HCT116 (cell line): ENCODE measurements around the gene SRGAP1. TPM values are rescaled to one million over a fixed set of nuclear protein-coding genes. Genes with fewer than 3 reads are reported as not detected.

Source experiments
- ATAC-seq: fragments of 200-7000 bp; cut with Tn5 transposase; 2 replicates; pipeline ENCODE4 v1.9.1; 2020; ENCODE audit warnings: mild to moderate bottlenecking, moderate library complexity
- BruUV-seq: library from RNA; stranded (reverse); fragments of 400-500 nt; replicated peaks from 2 replicates; lab custom pipeline; 2021; lab: Mats Ljungman, UMichigan
- CTCF ChIA-PET: fragments of 300-600 bp; sonication (Branson Sonifier 250); formaldehyde crosslinking; loops from one replicate; lab custom pipeline; 2021; ENCODE audit warnings: antibody characterized with exemption; lab: Charles Lee
- POLR2A ChIA-PET: fragments of 300-600, 350-600 bp; sonication (Branson Sonifier 250); formaldehyde crosslinking; loops from one replicate; lab custom pipeline; 2021; ENCODE audit warnings: antibody characterized with exemption; lab: Charles Lee
- RAD21 ChIA-PET, 2 experiments: fragments of 300-600 bp; sonication (Branson Sonifier 250); formaldehyde crosslinking; loops; one replicate each; lab custom pipeline; 2023; ENCODE audit warnings: low total read pairs in 2 of 2; ENCODE audit not compliant: uncharacterized antibody in 2 of 2, unreplicated experiment in 2 of 2, low non-redundant PET in 1 of 2; lab: Charles Lee
- DNase-seq: peaks from one replicate; pipeline ENCODE4 v3.0.0-alpha.2; 2010; ENCODE audit warnings: low read depth, low spot score
- H2AFZ ChIP-seq: fragments of 200-600 bp; shearing (Covaris generic), sonication (generic); 2 replicates; pipeline ENCODE4 v1.6.1; 2017; ENCODE audit warnings: low read depth, mixed run types, mixed read lengths, antibody characterized with exemption, low read length; ENCODE audit not compliant: poor library complexity, severe bottlenecking
- H3K27ac ChIP-seq: 2 replicates; pipeline ENCODE4 v1.5.1; 2012; ENCODE audit warnings: low read depth, low read length
- H3K27me3 ChIP-seq: fragments of 200-600 bp; sonication (generic); 2 replicates; pipeline ENCODE4 v1.6.1; 2016; ENCODE audit warnings: mixed run types, low read length, mixed read lengths; ENCODE audit not compliant: insufficient read depth
- H3K36me3 ChIP-seq, 2 experiments: fragments of 200-500 bp in 1 of 2; fragments of 200-600 bp in 1 of 2; sonication (Bioruptor generic) in 1 of 2; sonication (generic) in 1 of 2; 2 replicates each; pipeline versions ENCODE4 v1.5.1 to v1.6.1; 2014 to 2016; ENCODE audit warnings: low read length in 2 of 2, inconsistent platforms in 1 of 2, mixed read lengths in 1 of 2, mixed run types in 1 of 2; ENCODE audit not compliant: insufficient read depth in 2 of 2, control insufficient read depth in 1 of 2
- H3K4me1 ChIP-seq, 2 experiments: fragments of 200-600 bp in 1 of 2; sonication (generic) in 1 of 2; 2 replicates each; pipeline versions ENCODE4 v1.5.1 to v1.6.1; 2012 to 2017; ENCODE audit warnings: low read length in 2 of 2, inconsistent platforms in 1 of 2, mild to moderate bottlenecking in 1 of 2, mixed read lengths in 1 of 2, mixed run types in 1 of 2, moderate library complexity in 1 of 2; ENCODE audit not compliant: insufficient read depth in 2 of 2, control insufficient read depth in 1 of 2
- H3K4me2 ChIP-seq: fragments of 200-600 bp; sonication (generic); 2 replicates; pipeline ENCODE4 v1.6.1; 2017; ENCODE audit warnings: mixed run types, low read length, mixed read lengths
- H3K4me3 ChIP-seq, 2 experiments: fragments of 200-600 bp in 1 of 2; sonication (generic) in 1 of 2; replicated peaks in 1 of 2; 2 replicates each; pipeline ENCODE4 v1.5.1; 2011 to 2016; ENCODE audit warnings: low read length in 2 of 2, control low read depth in 1 of 2, low read depth in 1 of 2, mild to moderate bottlenecking in 1 of 2, mixed read lengths in 1 of 2, mixed run types in 1 of 2
- H3K79me2 ChIP-seq: fragments of 200-600 bp; sonication (generic); 2 replicates; pipeline ENCODE4 v1.6.1; 2017; ENCODE audit warnings: mild to moderate bottlenecking, mixed run types, low read length, moderate library complexity, mixed read lengths; ENCODE audit not compliant: insufficient read depth
- H3K9ac ChIP-seq: fragments of 200-600 bp; sonication (generic); 2 replicates; pipeline ENCODE4 v1.6.1; 2016; ENCODE audit warnings: low read length, mixed read lengths
- H3K9me2 ChIP-seq: fragments of 200-600 bp; sonication (generic), shearing (Covaris generic); 2 replicates; pipeline ENCODE4 v1.6.1; 2017; ENCODE audit warnings: mixed run types, mild to moderate bottlenecking, moderate library complexity; ENCODE audit not compliant: insufficient read depth
- H3K9me3 ChIP-seq, 2 experiments: fragments of 200-500 bp in 1 of 2; fragments of 200-600 bp in 1 of 2; sonication (Bioruptor generic) in 1 of 2; sonication (generic) in 1 of 2; 2 replicates each; pipeline ENCODE4 v1.6.1; 2014 to 2017; ENCODE audit warnings: low read length in 2 of 2, mixed read lengths in 2 of 2, inconsistent platforms in 1 of 2, low read depth in 1 of 2, mild to moderate bottlenecking in 1 of 2, mixed run types in 1 of 2, moderate library complexity in 1 of 2; ENCODE audit not compliant: control insufficient read depth in 1 of 2, insufficient read depth in 1 of 2
- H4K20me1 ChIP-seq: fragments of 200-600 bp; sonication (generic), shearing (Covaris generic); 2 replicates; pipeline ENCODE4 v1.6.1; 2017; ENCODE audit warnings: mixed run types, mild to moderate bottlenecking, moderate library complexity; ENCODE audit not compliant: insufficient read depth
- CEBPB ChIP-seq: IDR thresholded peaks from 2 replicates; pipeline ENCODE4 v1.6.1; 2012; ENCODE audit warnings: low read depth
- ELF1 ChIP-seq: IDR thresholded peaks from 2 replicates; pipeline ENCODE4 v1.6.1; 2012; ENCODE audit warnings: low read depth, borderline replicate concordance
- EZH2phosphoT487 ChIP-seq: fragments of 200-600 bp; IDR thresholded peaks from 2 replicates; pipeline ENCODE4 v1.6.1; 2018; ENCODE audit warnings: antibody characterized with exemption, borderline replicate concordance
- MAX ChIP-seq: IDR thresholded peaks from 2 replicates; pipeline ENCODE4 v1.6.1; 2012
- POLR2AphosphoS5 ChIP-seq: IDR thresholded peaks from 2 replicates; pipeline ENCODE4 v1.6.1; 2011; ENCODE audit warnings: mild to moderate bottlenecking, low read depth, low read length, moderate library complexity
- REST ChIP-seq: IDR thresholded peaks from 2 replicates; pipeline ENCODE4 v1.6.1; 2012; ENCODE audit warnings: low read depth
- SIN3A ChIP-seq: IDR thresholded peaks from 2 replicates; pipeline ENCODE4 v1.6.1; 2012; ENCODE audit warnings: low read depth
- SP1 ChIP-seq: IDR thresholded peaks from 2 replicates; pipeline ENCODE4 v1.6.1; 2012; ENCODE audit warnings: low read depth
- SRF ChIP-seq: IDR thresholded peaks from 2 replicates; pipeline ENCODE4 v1.6.1; 2012; ENCODE audit warnings: low read depth
- TCF7L2 ChIP-seq: IDR thresholded peaks from 2 replicates; pipeline ENCODE4 v1.7.0; 2011; ENCODE audit warnings: borderline replicate concordance, inconsistent platforms; ENCODE audit not compliant: insufficient read depth, insufficient read length; ENCODE audit errors: extremely low read depth
- YY1 ChIP-seq: IDR thresholded peaks from 2 replicates; pipeline ENCODE4 v1.6.1; 2011; ENCODE audit warnings: low read length, low read depth, moderate library complexity, mild to moderate bottlenecking; ENCODE audit not compliant: insufficient replicate concordance; ENCODE audit errors: extremely low read depth
- ZNF274 ChIP-seq: fragments of 200-500 bp; sonication (Bioruptor generic); IDR thresholded peaks from 2 replicates; pipeline ENCODE4 v1.6.1; 2014; ENCODE audit warnings: mild to moderate bottlenecking, low read depth, low read length, inconsistent platforms
- intact Hi-C: fragments of 100-400 bp; cut with micrococcal nuclease; formaldehyde crosslinking; loops from 2 replicates; pipeline ENCODE4 v1.10.0; 2022
- total RNA-seq: library from RNA; stranded (reverse); gene quantifications from one replicate; pipeline ENCODE4 v1.2.1, GENCODE V29; 2021; ENCODE audit not compliant: unreplicated experiment

Gene SRGAP1
- total RNA-seq, 1 experiment from 2014 or later: 16.6 TPM

DNA sequence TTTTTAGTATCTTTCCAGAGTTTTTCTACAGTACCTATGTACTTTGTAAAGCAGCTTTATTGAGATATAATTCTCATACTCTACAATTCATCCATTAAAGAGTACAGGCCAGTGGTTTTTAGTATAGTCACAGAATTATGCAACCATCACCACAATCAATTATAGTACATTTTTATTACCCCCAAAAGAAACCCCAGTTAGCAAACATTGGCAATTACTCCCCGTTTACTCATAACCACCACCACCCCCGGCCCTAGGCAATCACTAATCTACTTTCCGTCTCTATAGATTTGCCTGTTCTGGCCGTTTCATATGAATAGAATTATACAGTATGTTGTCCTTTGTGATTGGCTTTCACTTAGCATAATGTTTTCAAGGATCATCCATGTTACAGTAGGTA lies 257.8 kb downstream of the SRGAP1 start:
- H3K36me3 ChIP-seq: peaks cover 0 to 9% of the 10 kb centered on the region in 2 experiments; a peak in 1 of 4 replicates
- no peak overlapping the region for H3K27ac ChIP-seq
- no peak overlapping the region for H3K4me3 ChIP-seq
- no TSS peak for BruUV-seq
- no peaks in the 10 kb centered on the region for H3K79me2 ChIP-seq
- no peak overlapping the region for H2AFZ ChIP-seq
- peaks cover 10 to 32% of the 10 kb centered on the region in 2 experiments for H3K4me1 ChIP-seq
- H3K4me2 ChIP-seq: no peak overlapping the region
- TF ChIP-seq MAX (no peak), SIN3A (no peak), TCF7L2 (no peak), CEBPB (no peak), ZNF274 (no peak), SRF (no peak), YY1 (no peak), REST (no peak), POLR2AphosphoS5 (no peak), ELF1 (no peak), SP1 (no peak), EZH2phosphoT487 (no peak)
- no peak for DNase-seq
- H3K9me2 ChIP-seq: no peaks in the 10 kb centered on the region
- RAD21 ChIA-PET: no interaction called here
- intact Hi-C loops: no loop called here
- H4K20me1 ChIP-seq: no peaks in the 10 kb centered on the region
- POLR2A ChIA-PET: no interaction called here
- ATAC-seq: no peak
- no peaks in the 10 kb centered on the region for H3K27me3 ChIP-seq
- H3K9me3 ChIP-seq: no peaks in the 10 kb centered on the region
- CTCF ChIA-PET: no interaction called here
- H3K9ac ChIP-seq: no peak overlapping the region
